EL (cell line): ENCODE data around the gene BCR.

Source experiments
- DNase-seq: peaks from one replicate; pipeline ENCODE4 v3.0.0-alpha.2; 2016

Gene BCR

DNA sequence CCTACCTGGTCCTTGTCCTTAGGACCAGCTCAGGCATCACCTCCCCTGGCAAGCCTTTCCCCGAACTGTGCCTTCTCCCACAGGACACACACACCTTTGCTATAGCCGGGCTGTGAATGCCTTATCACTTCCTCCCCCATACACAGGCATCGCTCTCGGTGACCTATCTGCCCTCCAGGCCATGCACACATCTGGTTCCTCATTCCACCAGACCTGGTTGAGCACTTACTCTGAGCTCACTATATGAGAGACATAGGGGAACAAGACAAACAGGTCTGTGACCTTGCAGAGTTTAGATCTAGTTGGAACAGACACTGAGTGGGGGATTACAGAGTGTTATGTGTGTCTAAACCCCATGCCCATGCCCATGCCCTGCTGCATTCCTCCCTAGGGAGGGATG is 3.1 kb upstream of the BCR start:
- no peak for DNase-seq

DNA sequence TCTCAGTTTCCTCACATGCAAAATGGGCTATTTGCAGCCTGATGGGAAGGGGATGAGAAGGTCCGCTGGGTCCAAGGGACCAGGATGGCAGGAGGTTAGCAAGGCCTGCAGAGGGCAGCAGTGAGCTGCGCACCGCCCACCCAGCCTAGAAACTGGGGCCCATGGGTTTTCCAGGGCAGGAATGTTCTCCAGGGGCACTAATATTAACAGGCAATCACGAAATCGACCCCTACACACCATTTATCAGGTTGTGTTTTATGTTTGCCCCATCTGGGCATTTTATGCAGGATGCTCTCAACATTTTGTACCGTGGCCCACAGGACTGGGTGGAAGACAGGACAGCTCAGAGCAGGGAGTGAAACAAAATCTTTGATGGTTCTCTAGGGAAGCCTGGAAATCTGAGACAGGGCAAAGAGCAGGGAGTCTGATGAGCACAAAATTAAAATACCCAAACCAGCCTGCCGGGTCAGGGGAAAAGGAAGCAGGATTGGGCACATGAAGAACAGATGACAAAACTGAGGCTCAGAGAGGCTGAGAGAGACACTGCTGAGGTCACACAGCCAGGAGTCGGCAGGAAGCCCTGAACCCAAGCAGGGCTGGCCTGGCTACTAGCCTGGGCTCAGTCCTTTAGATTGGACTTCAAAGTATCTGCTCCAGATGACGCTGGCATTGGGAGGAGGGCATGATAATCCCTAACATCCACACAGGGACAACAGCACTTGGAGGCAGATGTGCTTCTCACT is 1.6 kb upstream of the BCR start:
- peak; percentile 58 for DNase-seq

GRCh38 chr22:23179381-23180299 is 669 bp upstream of the BCR start:
- no peak for DNase-seq

GRCh38 chr22:23180893-23181720 is 798 bp downstream of the BCR start:
- DNase-seq, result no peak

GRCh38 chr22:23181721-23182308 is 1.5 kb downstream of the BCR start:
- no peak for DNase-seq

DNA sequence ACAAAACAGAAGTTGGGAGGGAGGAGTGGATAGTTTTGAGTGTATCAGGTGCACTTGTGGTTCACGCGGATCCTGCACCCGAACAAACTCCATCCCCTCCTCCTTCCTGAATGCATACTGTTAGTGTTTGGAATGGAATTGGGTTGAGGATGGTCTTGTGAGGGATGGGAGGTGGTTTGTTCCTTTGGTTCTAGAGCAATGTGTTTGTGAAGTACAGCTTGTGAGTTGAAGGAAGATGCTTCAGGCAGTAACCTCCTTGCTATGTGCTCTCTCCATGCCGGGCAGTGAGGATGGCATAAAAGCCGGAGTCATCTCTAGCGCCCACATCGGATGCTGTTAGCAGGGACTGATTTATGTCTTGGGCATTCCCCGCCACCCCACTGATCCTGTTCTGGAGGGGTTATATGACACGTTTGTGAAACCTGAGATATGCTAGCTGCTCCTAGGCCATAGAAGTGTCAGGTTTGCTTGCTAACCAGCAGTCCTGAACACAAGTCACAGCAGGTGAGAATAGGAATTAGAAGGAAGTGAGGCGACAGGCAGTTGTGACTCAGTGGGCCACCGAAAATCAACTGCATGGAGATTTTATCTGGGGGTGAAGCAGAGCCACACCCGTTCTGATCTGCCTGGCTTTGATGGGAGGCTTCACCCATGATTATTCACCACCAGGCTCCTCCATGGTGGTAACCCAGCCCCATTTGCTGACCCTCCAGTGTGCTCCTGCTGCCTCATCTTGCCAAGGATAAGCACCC is 2.2 kb downstream of the BCR start:
- no peak for DNase-seq

GRCh38 chr22:23183061-23183698 is 2.9 kb downstream of the BCR start:
- peak; percentile 57 for DNase-seq

DNA sequence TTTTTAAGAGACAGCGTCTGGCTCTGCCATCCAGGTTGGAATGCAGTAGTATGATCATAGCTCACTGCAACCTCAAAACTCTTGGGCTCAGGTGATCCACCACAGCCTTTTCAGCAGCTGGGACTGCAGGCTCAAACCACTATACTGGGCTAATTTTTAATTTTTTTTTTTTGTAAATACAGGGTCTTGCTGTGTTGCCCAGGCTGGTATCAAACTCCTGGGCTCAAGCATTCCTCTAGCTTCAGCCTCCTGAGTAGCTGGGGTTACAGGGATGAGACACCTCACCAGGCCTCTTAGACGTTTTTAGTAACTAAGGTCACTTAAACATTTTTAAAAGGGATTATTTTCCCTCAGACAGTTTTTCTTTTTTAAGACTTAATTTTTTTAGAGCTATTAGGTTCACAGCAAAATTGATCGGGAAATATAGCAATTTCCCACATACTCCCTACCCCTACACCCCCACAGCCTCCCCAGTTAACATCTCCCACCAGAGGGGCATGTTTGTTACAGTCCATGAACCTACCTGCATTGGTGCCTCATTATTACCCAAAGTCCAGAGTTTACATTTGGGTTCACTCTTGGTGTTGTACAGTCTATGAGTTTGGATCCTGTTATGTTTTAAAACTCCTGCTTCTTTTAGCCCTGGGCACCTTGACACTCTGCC is 3.9 kb downstream of the BCR start:
- no peak for DNase-seq

GRCh38 chr22:23184764-23185113 is 4.4 kb downstream of the BCR start:
- no peak for DNase-seq

DNA sequence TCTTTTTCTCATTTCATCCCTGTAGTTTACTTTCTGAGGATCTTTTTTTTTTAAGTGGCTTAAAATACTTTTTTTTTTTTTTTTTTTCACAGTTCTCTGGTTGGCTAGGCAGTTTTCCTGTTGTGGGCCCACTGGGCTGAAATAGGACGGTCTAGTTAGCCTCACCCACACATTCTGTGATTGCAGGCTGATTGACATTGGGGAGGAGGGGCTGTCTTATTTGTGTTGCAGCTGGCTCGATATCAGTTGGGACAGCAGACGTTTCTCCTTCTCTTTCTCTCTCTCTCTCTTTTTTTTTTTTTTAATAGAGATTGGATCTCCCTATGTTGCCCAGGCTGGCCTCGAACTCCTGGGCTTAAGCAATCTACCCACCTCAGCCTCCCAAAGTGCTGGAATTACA is 6.9 kb downstream of the BCR start:
- DNase-seq, result no peak

- no peak for DNase-seq
These were observed 7.8 kb downstream of the BCR start for GRCh38 chr22:23187871-23188700.

DNA sequence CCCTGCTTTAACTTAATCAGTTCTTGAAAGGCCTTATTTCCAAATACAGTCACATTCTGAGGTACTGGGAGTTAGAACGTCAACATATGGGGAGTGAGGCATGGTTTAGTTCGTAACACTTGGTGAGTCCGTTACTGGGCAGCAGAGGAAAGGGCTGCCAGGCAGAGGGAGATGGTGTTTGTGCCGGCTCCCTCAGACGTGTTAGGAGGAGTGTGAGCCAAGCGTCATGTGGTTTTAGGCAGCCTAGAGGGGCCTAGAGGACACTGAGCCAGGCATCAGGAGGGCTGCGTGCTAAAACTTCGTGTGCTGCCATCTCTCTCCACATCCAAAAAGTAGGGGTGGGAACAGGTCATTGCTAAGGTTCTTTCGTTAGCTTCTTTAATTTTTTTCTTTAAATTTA is 10.2 kb downstream of the BCR start:
- no peak for DNase-seq

- no peak for DNase-seq
These were observed 11.8 kb downstream of the BCR start for GRCh38 chr22:23192133-23192532.

- DNase-seq, result no peak
These were observed 12.2 kb downstream of the BCR start for GRCh38 chr22:23192558-23192957.

DNA sequence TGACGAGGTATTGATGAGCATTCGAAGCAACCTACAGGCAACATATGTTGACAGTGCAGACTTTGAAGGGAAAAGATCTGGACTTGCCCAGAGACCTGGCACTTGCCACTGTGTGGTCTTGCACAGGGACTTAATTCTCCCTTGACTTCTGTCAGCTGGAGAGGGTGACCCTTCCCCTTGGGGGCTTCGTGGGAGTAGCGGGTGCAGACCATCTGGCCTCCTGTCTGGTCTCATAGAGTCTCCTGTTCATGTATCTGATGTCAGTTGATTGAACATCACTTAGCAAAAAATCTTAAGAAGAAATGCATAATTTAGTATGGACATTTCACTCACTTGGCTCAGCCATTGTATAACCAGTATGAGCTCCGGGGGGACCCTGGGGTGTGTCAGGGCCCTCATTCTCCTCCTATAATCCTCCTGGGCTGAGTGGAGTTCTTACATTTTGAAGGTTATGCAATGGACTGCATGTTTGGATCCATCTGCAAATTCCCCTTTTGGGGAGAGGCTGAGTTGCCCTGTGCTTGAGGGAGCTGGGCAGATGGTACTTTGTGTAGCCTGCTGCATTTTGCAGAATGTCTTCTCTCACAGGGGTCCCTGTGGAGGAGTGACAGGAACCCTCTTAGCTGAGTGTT is 13.0 kb downstream of the BCR start:
- no peak for DNase-seq

- no peak for DNase-seq
These were observed 13.6 kb downstream of the BCR start for GRCh38 chr22:23193882-23194281.

- DNase-seq, result no peak
These were observed 15.9 kb downstream of the BCR start for GRCh38 chr22:23196165-23196564.

- no peak for DNase-seq
These were observed 17.5 kb downstream of the BCR start for GRCh38 chr22:23197836-23198235.

DNA sequence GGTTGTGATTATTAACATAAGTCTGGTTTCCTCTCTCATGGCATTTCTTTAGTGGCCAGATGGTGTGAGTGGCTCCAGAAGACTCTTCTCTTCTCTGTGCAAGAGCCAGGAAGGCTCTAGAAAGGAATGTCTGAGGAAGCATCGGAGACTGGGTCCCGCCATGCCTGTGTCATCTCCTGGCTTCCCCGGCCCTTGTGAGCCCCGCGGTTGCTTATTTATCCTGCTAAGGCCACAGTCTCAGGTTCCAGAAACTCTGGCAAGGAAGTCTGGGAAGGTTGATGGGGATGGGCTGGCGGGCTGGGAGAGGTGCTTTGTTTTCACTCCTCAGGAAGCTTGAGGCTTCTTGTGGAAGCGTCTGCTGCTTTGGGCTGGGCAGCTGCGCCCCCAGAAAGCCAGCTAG is 18.9 kb downstream of the BCR start:
- DNase-seq, result no peak

- DNase-seq, result no peak
These were observed 20.6 kb downstream of the BCR start for GRCh38 chr22:23200898-23201297.
